MCF 10A (cell line): Measurements from ENCODE around the gene ATG2A. TPM values are rescaled to one million over a fixed set of nuclear protein-coding genes. Genes with fewer than 3 reads are reported as not detected.
A peak's percentile ranks its signal among the peaks of the same experiment; 100 is the strongest.

Source experiments
- BruUV-seq: library from RNA; stranded (reverse); fragments of 400-500 nt; replicated peaks from 2 replicates; lab custom pipeline; 2021; lab: Mats Ljungman, UMichigan
- CTCF ChIA-PET: fragments of 300-600 bp; sonication (Branson Sonifier 250); formaldehyde crosslinking; extraction: SDS; loops from one replicate; lab custom pipeline; 2021; ENCODE audit warnings: antibody characterized with exemption, inconsistent platforms; lab: Yijun Ruan, JAX
- POLR2A ChIA-PET: fragments of 300-600, 350-650 bp; sonication (Branson Sonifier 250); formaldehyde crosslinking; extraction: SDS; loops from one replicate; lab custom pipeline; 2020; ENCODE audit warnings: antibody characterized with exemption, inconsistent platforms; lab: Yijun Ruan, JAX
- DNase-seq: peaks from one replicate; pipeline ENCODE4 v3.0.0-alpha.2; 2018; ENCODE audit not compliant: unreplicated experiment
- H3K27ac Mint-ChIP-seq: one replicate; pipeline ENCODE4 v1.8.0; 2022; ENCODE audit warnings: mild to moderate bottlenecking, low read depth, mixed read lengths; ENCODE audit not compliant: unreplicated experiment
- H3K27me3 Mint-ChIP-seq: one replicate; pipeline ENCODE4 v1.8.0; 2022; ENCODE audit warnings: mixed read lengths; ENCODE audit not compliant: insufficient read depth, unreplicated experiment
- H3K36me3 Mint-ChIP-seq: one replicate; pipeline ENCODE4 v1.8.0; 2022; ENCODE audit warnings: mild to moderate bottlenecking, moderate library complexity, mixed read lengths; ENCODE audit not compliant: insufficient read depth, unreplicated experiment
- H3K4me1 Mint-ChIP-seq: one replicate; pipeline ENCODE4 v1.8.0; 2022; ENCODE audit warnings: mixed read lengths; ENCODE audit not compliant: insufficient read depth, unreplicated experiment
- H3K4me3 Mint-ChIP-seq: one replicate; pipeline ENCODE4 v1.8.0; 2022; ENCODE audit warnings: mild to moderate bottlenecking, moderate library complexity, mixed read lengths; ENCODE audit not compliant: unreplicated experiment
- H3K9me3 Mint-ChIP-seq: one replicate; pipeline ENCODE4 v1.8.0; 2022; ENCODE audit warnings: mixed read lengths; ENCODE audit not compliant: unreplicated experiment
- CTCF ChIP-seq: fragments of 200-600 bp; IDR thresholded peaks from one replicate; pipeline ENCODE4 v1.8.0; 2022; ENCODE audit warnings: antibody characterized with exemption, mild to moderate bottlenecking; ENCODE audit not compliant: unreplicated experiment
- intact Hi-C: fragments of 100-400 bp; cut with micrococcal nuclease; formaldehyde crosslinking; loops from 2 replicates; pipeline ENCODE4 v1.14.1; 2022
- total RNA-seq: library from RNA; stranded (reverse); gene quantifications from 2 replicates; pipeline ENCODE4 v1.2.3, GENCODE V29; 2022

ATG2A gene
- total RNA-seq, 1 experiment from 2014 or later: 28.7 TPM

- no peak overlapping the region for H3K4me3 Mint-ChIP-seq
- no peak for TF ChIP-seq CTCF
- H3K4me1 Mint-ChIP-seq: peaks cover 41% of the 10 kb centered on the region
- CTCF ChIA-PET: interaction anchor here (0.7 to 6.2 kb wide), 5 partner anchors 10 to 168 kb away, joined by 3 to 48 read pairs (median 7); partner anchors contain the start of gene EHD1
- no peaks in the 10 kb centered on the region for H3K27me3 Mint-ChIP-seq
- H3K27ac Mint-ChIP-seq: no peak overlapping the region
- no TSS peak for BruUV-seq
- peaks cover 4% of the 10 kb centered on the region for H3K36me3 Mint-ChIP-seq
- no peaks in the 10 kb centered on the region for H3K9me3 Mint-ChIP-seq
- no peak for DNase-seq
- POLR2A ChIA-PET: interaction anchor here (0.9 to 9.2 kb wide), 5 partner anchors 10 to 256 kb away, joined by 4 to 103 read pairs (median 5); partner anchors contain the start of genes CDC42BPG, EHD1, FAU and MRPL49
- intact Hi-C loops: no loop called here
These were observed 51.5 kb downstream of the ATG2A start for GRCh38 chr11:64865286-64866172.

- no TSS peak for BruUV-seq
- ChIA-PET POLR2A (interaction anchor here (0.6 to 9.2 kb wide), 9 partner anchors 9 to 270 kb away, joined by 3 to 103 read pairs (median 5); partner anchors contain the start of genes CDC42BPG, EHD1, FAU and MRPL49), CTCF (interaction anchor here (0.6 to 6.2 kb wide), 7 partner anchors 8 to 533 kb away, joined by 3 to 48 read pairs (median 4); partner anchors contain the start of genes CDC42BPG and EHD1)
- peak overlapping the region; percentile 49 for H3K27ac Mint-ChIP-seq
- DNase-seq: no peak
- TF ChIP-seq CTCF: no peak
- H3K36me3 Mint-ChIP-seq: peaks cover 7% of the 10 kb centered on the region
- H3K9me3 Mint-ChIP-seq: no peaks in the 10 kb centered on the region
- no peak overlapping the region for H3K4me3 Mint-ChIP-seq
- H3K4me1 Mint-ChIP-seq: peaks cover 41% of the 10 kb centered on the region
- no peaks in the 10 kb centered on the region for H3K27me3 Mint-ChIP-seq
- intact Hi-C loops: no loop called here
These were observed 52.3 kb downstream of the ATG2A start for GRCh38 chr11:64864473-64865285.

- H3K27me3 Mint-ChIP-seq: no peaks in the 10 kb centered on the region
- CTCF ChIA-PET: interaction anchor here (0.6 to 6.2 kb wide), 5 partner anchors 9 to 533 kb away, joined by 3 to 48 read pairs (median 5); partner anchors contain the start of genes CDC42BPG and EHD1
- no TSS peak for BruUV-seq
- peak; percentile 70 for DNase-seq
- H3K36me3 Mint-ChIP-seq: peaks cover 8% of the 10 kb centered on the region
- no peak for TF ChIP-seq CTCF
- no peak overlapping the region for H3K4me3 Mint-ChIP-seq
- peaks cover 38% of the 10 kb centered on the region for H3K4me1 Mint-ChIP-seq
- intact Hi-C loops: no loop called here
- H3K27ac Mint-ChIP-seq: peak overlapping the region; percentile 49
- POLR2A ChIA-PET: interaction anchor here (0.6 to 9.2 kb wide), 8 partner anchors 8 to 270 kb away, joined by 3 to 103 read pairs (median 5); partner anchors contain the start of genes EHD1, FAU, MRPL49 and SYVN1
- no peaks in the 10 kb centered on the region for H3K9me3 Mint-ChIP-seq
These were observed 52.9 kb downstream of the ATG2A start for GRCh38 chr11:64864135-64864472.
